ENCODE measurements around the gene TCF7. TPM values are rescaled to one million over a fixed set of nuclear protein-coding genes. Genes with fewer than 3 reads are reported as not detected.
"Not testable (repeated sequence)": the region's sequence is repeated elsewhere in the genome, so short reads cannot be mapped to it uniquely, and the experiment has no call there.

The TCF7 gene
- total RNA-seq, 1 experiment from 2014 or later, result 3.1 TPM

GRCh38 chr5:134148986-134149539 is 34.6 kb downstream of the TCF7 start:
- in situ Hi-C loops (cut with HindIII; ENCODE audit: low pct_unique_long_range_greater_than_20kb, low sequenced_read_pairs), result no loop called here
- no peak for DNase-seq (ENCODE audit: low read depth, low spot score)

GRCh38 chr5:134149571-134150303 is 35.3 kb downstream of the TCF7 start:
- DNase-seq (ENCODE audit: low read depth, low spot score), result peak; percentile 95

GRCh38 chr5:134151723-134152122 is 37.2 kb downstream of the TCF7 start:
- in situ Hi-C loops (cut with HindIII; ENCODE audit: low pct_unique_long_range_greater_than_20kb, low sequenced_read_pairs), result no loop called here

More at GRCh38 chr5:134149571-134150303, 35.3 kb downstream of the TCF7 start:
- in situ Hi-C loops (cut with HindIII; ENCODE audit: low pct_unique_long_range_greater_than_20kb, low sequenced_read_pairs), result no loop called here

GRCh38 chr5:134152173-134152832 is 37.8 kb downstream of the TCF7 start:
- DNase-seq (ENCODE audit: low read depth, low spot score); in situ Hi-C loops (cut with HindIII; ENCODE audit: low pct_unique_long_range_greater_than_20kb, low sequenced_read_pairs): not testable (repeated sequence)

More at GRCh38 chr5:134151723-134152122, 37.2 kb downstream of the TCF7 start:
- no peak for DNase-seq (ENCODE audit: low read depth, low spot score)

- in situ Hi-C loops (cut with HindIII; ENCODE audit: low pct_unique_long_range_greater_than_20kb, low sequenced_read_pairs), result no loop called here
- no peak for DNase-seq (ENCODE audit: low read depth, low spot score)
These were observed 38.8 kb downstream of the TCF7 start for GRCh38 chr5:134153241-134153640.

- in situ Hi-C loops (cut with HindIII; ENCODE audit: low pct_unique_long_range_greater_than_20kb, low sequenced_read_pairs), result no loop called here
- no peak for DNase-seq (ENCODE audit: low read depth, low spot score)
These were observed 39.2 kb downstream of the TCF7 start for GRCh38 chr5:134153657-134154056.

GRCh38 chr5:134161513-134162395 is 47.3 kb downstream of the TCF7 start:
- in situ Hi-C loops (cut with HindIII; ENCODE audit: low pct_unique_long_range_greater_than_20kb, low sequenced_read_pairs), result no loop called here

GRCh38 chr5:134162592-134162991 is 48.1 kb downstream of the TCF7 start:
- no peak for DNase-seq (ENCODE audit: low read depth, low spot score)
- in situ Hi-C loops (cut with HindIII; ENCODE audit: low pct_unique_long_range_greater_than_20kb, low sequenced_read_pairs), result no loop called here

More at GRCh38 chr5:134161513-134162395, 47.3 kb downstream of the TCF7 start:
- DNase-seq (ENCODE audit: low read depth, low spot score), result no peak

- DNase-seq (ENCODE audit: low read depth, low spot score), result peak; percentile 82
- in situ Hi-C loops (cut with HindIII; ENCODE audit: low pct_unique_long_range_greater_than_20kb, low sequenced_read_pairs), result no loop called here
These were observed 57.5 kb downstream of the TCF7 start for GRCh38 chr5:134171972-134172371.

- DNase-seq (ENCODE audit: low read depth, low spot score), result peak; percentile 31
- in situ Hi-C loops (cut with HindIII; ENCODE audit: low pct_unique_long_range_greater_than_20kb, low sequenced_read_pairs), result no loop called here
These were observed 60.7 kb downstream of the TCF7 start for GRCh38 chr5:134174841-134175839.

GRCh38 chr5:134175921-134176510 is 61.5 kb downstream of the TCF7 start:
- in situ Hi-C loops (cut with HindIII; ENCODE audit: low pct_unique_long_range_greater_than_20kb, low sequenced_read_pairs), result no loop called here
- peak; percentile 22 for DNase-seq (ENCODE audit: low read depth, low spot score)

GRCh38 chr5:134176511-134177368 is 62.3 kb downstream of the TCF7 start, which contains the start of gene SKP1:
SKP1 (minus strand) TSS chr5:134176950; CDS start chr5:134174022, 2,928 bp downstream.
- in situ Hi-C loops (cut with HindIII; ENCODE audit: low pct_unique_long_range_greater_than_20kb, low sequenced_read_pairs), result no loop called here

GRCh38 chr5:134177369-134178095 is 63.1 kb downstream of the TCF7 start:
- in situ Hi-C loops (cut with HindIII; ENCODE audit: low pct_unique_long_range_greater_than_20kb, low sequenced_read_pairs), result no loop called here
- DNase-seq (ENCODE audit: low read depth, low spot score), result no peak

More at GRCh38 chr5:134176511-134177368, 62.3 kb downstream of the TCF7 start, which contains the start of gene SKP1:
- DNase-seq (ENCODE audit: low read depth, low spot score), result peak; percentile 82

- in situ Hi-C loops (cut with HindIII; ENCODE audit: low pct_unique_long_range_greater_than_20kb, low sequenced_read_pairs), result no loop called here
- DNase-seq (ENCODE audit: low read depth, low spot score), result no peak
These were observed 63.6 kb downstream of the TCF7 start for GRCh38 chr5:134178096-134178419.

- DNase-seq (ENCODE audit: low read depth, low spot score), result no peak
- in situ Hi-C loops (cut with HindIII; ENCODE audit: low pct_unique_long_range_greater_than_20kb, low sequenced_read_pairs), result no loop called here
These were observed 69.0 kb downstream of the TCF7 start for GRCh38 chr5:134183481-134183880.
